Mucosa of stomach (tissue), 1 donor: Measurements from ENCODE around the gene AP2M1.
"Not testable (repeated sequence)": the region's sequence is repeated elsewhere in the genome, so short reads cannot be mapped to it uniquely, and the experiment has no call there.

Experiments
- H3K27me3 ChIP-seq: one replicate; pipeline ENCODE4 v1.7.0; 2013; ENCODE audit warnings: mild to moderate bottlenecking, low read length; ENCODE audit not compliant: control insufficient read depth, insufficient read depth
- H3K36me3 ChIP-seq: one replicate; pipeline ENCODE4 v1.7.0; 2013; ENCODE audit warnings: low read length; ENCODE audit not compliant: control insufficient read depth, insufficient read depth
- H3K4me1 ChIP-seq: one replicate; pipeline ENCODE4 v1.7.0; 2013; ENCODE audit warnings: mild to moderate bottlenecking, low read length; ENCODE audit not compliant: control insufficient read depth, insufficient read depth
- H3K4me3 ChIP-seq: one replicate; pipeline ENCODE4 v1.7.0; 2013; ENCODE audit warnings: low read length
- H3K9ac ChIP-seq: one replicate; pipeline ENCODE4 v1.7.0; 2013; ENCODE audit warnings: mild to moderate bottlenecking, low read length, moderate library complexity
- H3K9me3 ChIP-seq: one replicate; pipeline ENCODE4 v1.7.0; 2013; ENCODE audit warnings: mild to moderate bottlenecking, low read length, moderate library complexity; ENCODE audit not compliant: control insufficient read depth
- donor health status: Pancreatic carcinoma.

AP2M1 gene

GRCh38 chr3:184144505-184144904, 30.1 kb upstream of the AP2M1 start:
- H3K9ac ChIP-seq, result no peak overlapping the region
- no peaks in the 10 kb centered on the region for H3K9me3 ChIP-seq
- H3K4me1 ChIP-seq, result no peaks in the 10 kb centered on the region
- no peaks in the 10 kb centered on the region for H3K27me3 ChIP-seq
- no peak overlapping the region for H3K4me3 ChIP-seq
- peaks cover 10% of the 10 kb centered on the region for H3K36me3 ChIP-seq

DNA sequence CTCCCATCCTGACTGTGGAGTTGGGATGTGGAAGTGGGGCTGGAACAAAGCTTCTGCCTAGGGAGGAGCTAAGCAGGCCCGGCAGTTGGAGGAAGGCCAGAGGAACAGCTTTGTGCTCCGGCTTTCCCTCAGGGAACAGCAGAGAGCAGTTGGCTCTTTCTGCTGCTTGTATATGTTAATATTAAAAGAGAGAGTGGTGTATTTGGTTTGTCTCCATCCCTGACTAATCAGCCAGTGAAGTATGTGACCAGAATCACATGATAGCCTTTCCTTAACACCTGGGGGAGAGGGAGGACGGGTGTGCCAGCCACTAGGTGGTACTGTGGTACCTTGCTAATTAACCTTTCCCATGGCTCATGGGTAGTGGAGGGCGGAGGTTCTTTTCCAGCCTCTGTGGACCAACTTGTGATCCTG, 29.5 kb upstream of the AP2M1 start:
- no peak overlapping the region for H3K9ac ChIP-seq
- H3K36me3 ChIP-seq, result peaks cover 10% of the 10 kb centered on the region
- no peaks in the 10 kb centered on the region for H3K27me3 ChIP-seq
- H3K9me3 ChIP-seq, result no peaks in the 10 kb centered on the region
- H3K4me3 ChIP-seq, result no peak overlapping the region
- H3K4me1 ChIP-seq, result no peaks in the 10 kb centered on the region

DNA sequence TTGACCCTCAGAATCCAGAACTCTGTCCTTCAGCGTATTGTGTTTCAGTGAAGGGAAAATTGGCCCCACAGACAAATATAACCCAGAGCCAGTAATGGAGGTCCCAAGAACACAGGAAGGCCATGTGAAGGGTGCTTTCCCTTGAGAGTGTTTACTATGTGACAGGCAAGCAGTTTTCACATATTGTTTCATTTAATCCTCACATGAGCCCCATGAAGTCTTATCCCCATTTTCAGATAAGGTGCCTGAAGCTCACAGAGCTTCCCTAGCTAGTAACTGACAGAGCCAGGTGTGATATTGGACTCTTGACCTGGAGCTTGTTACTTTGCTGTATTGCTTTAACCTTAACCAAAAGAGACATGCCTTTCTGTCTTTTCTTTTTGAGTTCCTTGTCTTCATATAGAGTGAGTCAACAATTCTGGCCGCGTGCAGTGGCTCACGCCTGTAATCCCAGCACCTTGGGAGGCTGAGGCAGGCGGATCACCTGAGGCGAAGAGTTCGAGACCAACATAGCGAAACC, 28.8 kb upstream of the AP2M1 start:
- H3K9ac ChIP-seq, result no peak overlapping the region
- H3K27me3 ChIP-seq, result no peaks in the 10 kb centered on the region
- H3K4me1 ChIP-seq, result no peaks in the 10 kb centered on the region
- H3K9me3 ChIP-seq, result no peaks in the 10 kb centered on the region
- peaks cover 10% of the 10 kb centered on the region for H3K36me3 ChIP-seq
- H3K4me3 ChIP-seq, result no peak overlapping the region

GRCh38 chr3:184148076-184148475, 26.6 kb upstream of the AP2M1 start:
- peaks cover 10% of the 10 kb centered on the region for H3K36me3 ChIP-seq
- H3K9ac ChIP-seq, result no peak overlapping the region
- H3K4me1 ChIP-seq, result no peaks in the 10 kb centered on the region
- H3K4me3 ChIP-seq, result no peak overlapping the region
- H3K9me3 ChIP-seq, result no peaks in the 10 kb centered on the region
- H3K27me3 ChIP-seq, result no peaks in the 10 kb centered on the region

DNA sequence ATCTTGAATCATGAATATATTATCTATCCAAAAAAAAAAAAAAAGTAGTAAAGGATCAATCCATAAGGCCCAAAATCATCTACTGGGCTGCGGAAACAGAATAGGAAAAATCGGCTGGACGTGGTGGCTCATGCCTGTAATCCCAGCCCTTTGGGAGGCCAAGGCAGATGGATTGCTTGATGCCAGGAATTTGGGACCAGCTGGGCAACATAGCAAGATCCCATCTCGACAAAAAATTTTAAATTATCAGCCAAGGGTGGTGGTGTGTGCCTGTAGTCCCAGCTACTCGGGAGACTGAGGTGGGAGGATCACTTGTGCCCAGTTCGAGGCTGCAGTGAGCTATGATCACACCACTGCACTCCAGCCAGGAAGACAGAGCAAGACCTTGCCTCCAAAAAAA, 25.5 kb upstream of the AP2M1 start:
- no peak overlapping the region for H3K4me3 ChIP-seq
- H3K27me3 ChIP-seq, result no peaks in the 10 kb centered on the region
- no peak overlapping the region for H3K9ac ChIP-seq
- no peaks in the 10 kb centered on the region for H3K9me3 ChIP-seq
- peaks cover 4% of the 10 kb centered on the region for H3K36me3 ChIP-seq
- H3K4me1 ChIP-seq, result no peaks in the 10 kb centered on the region

DNA sequence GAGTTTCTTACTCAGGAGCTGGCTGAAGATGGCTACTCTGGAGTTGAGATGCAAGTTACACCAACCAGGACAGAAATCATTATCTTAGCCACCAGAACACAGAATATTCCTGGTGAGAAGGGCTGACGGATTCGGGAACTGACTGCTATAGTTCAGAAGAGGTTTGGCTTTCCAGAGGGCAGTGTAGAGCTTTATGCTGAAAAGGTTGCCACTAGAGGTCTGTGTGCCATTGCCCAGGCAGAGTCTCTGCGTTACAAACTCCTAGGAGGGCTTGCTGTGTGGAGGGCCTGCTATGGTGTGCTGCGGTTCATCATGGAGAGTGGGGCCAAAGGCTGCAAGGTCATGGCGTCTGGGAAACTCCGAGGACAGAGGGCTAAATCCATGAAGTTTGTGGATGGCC, 24.9 kb upstream of the AP2M1 start:
- H3K4me3 ChIP-seq, H3K9me3 ChIP-seq, H3K27me3 ChIP-seq, H3K4me1 ChIP-seq, H3K36me3 ChIP-seq, H3K9ac ChIP-seq: not testable (repeated sequence)

GRCh38 chr3:184154885-184155643, 19.6 kb upstream of the AP2M1 start, which contains the start of gene DVL3:
Gene DVL3, plus strand, starts transcription at chr3:184155377. Its CDS starts 259 bp downstream, at chr3:184155636.
- H3K4me1 ChIP-seq, result peaks cover 23% of the 10 kb centered on the region
- peak within 1 kb of the TSS; percentile 93 for H3K4me3 ChIP-seq
- H3K9ac ChIP-seq, result peak within 1 kb of the TSS; percentile 93
- H3K36me3 ChIP-seq, result no peaks in the 10 kb centered on the region
- no peaks in the 10 kb centered on the region for H3K9me3 ChIP-seq
- H3K27me3 ChIP-seq, result no peaks in the 10 kb centered on the region

DNA sequence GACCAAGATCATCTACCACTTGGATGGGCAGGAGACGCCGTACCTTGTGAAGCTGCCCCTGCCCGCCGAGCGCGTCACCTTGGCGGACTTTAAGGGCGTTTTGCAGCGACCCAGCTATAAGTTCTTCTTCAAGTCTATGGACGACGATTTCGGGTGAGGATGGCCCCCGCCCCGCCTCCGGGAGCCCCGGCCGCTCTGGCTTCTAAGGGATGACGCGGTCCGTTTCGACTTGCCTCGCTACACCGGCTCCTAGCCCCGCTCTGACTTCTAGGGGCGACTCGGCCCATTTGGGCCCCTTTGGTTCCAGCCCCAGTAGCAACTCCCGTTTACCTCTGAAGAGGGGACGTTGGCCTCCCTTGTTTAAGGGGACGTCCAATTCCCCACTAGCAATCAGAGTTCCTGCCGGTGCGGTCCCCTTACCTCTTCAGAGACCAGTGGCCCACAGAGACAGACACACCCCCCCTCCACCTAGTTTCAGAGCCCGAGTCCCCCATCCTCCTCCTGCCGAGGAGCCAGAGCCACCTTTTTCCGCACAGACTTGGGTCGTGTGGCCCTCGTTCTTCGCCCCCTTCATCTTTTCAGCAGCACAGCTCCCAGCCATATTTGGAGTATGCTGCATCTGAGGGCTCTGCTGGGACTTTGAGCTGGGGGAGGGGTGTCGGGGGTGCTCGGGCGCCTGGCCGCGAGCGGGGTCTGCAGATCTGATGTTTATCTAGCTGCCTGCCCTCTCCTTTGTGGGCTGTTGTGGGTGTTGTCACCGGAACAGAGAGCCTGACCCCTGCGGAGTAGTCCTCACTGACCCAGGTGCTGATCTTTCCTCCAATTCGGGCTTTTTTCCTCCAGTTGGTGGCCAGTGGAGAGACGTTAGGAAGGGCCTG, 18.8 kb upstream of the AP2M1 start:
- H3K9me3 ChIP-seq, result no peaks in the 10 kb centered on the region
- H3K4me1 ChIP-seq, result peaks cover 23% of the 10 kb centered on the region
- H3K27me3 ChIP-seq, result no peaks in the 10 kb centered on the region
- peak overlapping the region; percentile 93 for H3K9ac ChIP-seq
- peak overlapping the region; percentile 93 for H3K4me3 ChIP-seq
- H3K36me3 ChIP-seq, result no peaks in the 10 kb centered on the region

DNA sequence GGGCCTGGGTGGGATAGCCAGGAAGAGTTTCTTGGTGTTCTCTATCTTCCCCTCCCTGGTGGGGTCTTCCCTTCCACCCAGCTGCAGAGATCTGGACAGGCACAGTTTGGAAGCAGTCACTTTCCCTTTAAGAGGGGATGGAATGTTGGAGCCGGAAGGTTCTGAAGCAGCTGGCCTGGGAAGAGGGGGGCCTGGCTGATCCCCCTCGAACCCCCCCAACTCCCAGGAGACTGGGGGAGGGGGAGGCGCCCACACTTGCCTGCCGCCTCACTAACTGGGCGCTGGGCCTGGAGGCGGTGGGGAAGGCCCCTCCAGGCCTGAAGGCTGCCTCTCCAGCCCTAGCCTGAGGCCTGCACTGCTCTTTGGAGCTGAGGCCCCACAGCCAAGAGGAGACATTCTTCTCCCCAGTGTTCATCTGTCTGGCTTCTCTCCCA, 18.1 kb upstream of the AP2M1 start:
- Histone ChIP-seq H3K36me3 (no peaks in the 10 kb centered on the region), H3K4me3 (peak overlapping the region; percentile 93), H3K9ac (peak overlapping the region; percentile 93), H3K27me3 (no peaks in the 10 kb centered on the region), H3K9me3 (no peaks in the 10 kb centered on the region), H3K4me1 (peaks cover 23% of the 10 kb centered on the region)

- Histone ChIP-seq H3K9ac (peak overlapping the region; percentile 93), H3K4me3 (peak overlapping the region; percentile 93)
Observed at GRCh38 chr3:184157206-184157605, 17.4 kb upstream of the AP2M1 start.

GRCh38 chr3:184158404-184158803, 16.3 kb upstream of the AP2M1 start:
- Histone ChIP-seq H3K9me3 (no peaks in the 10 kb centered on the region), H3K4me1 (peaks cover 23% of the 10 kb centered on the region), H3K4me3 (no peak overlapping the region), H3K36me3 (no peaks in the 10 kb centered on the region), H3K9ac (no peak overlapping the region), H3K27me3 (no peaks in the 10 kb centered on the region)

More at GRCh38 chr3:184157206-184157605, 17.4 kb upstream of the AP2M1 start:
- H3K4me1 ChIP-seq, result peaks cover 23% of the 10 kb centered on the region
- H3K36me3 ChIP-seq, result no peaks in the 10 kb centered on the region
- H3K9me3 ChIP-seq, result no peaks in the 10 kb centered on the region
- no peaks in the 10 kb centered on the region for H3K27me3 ChIP-seq

DNA sequence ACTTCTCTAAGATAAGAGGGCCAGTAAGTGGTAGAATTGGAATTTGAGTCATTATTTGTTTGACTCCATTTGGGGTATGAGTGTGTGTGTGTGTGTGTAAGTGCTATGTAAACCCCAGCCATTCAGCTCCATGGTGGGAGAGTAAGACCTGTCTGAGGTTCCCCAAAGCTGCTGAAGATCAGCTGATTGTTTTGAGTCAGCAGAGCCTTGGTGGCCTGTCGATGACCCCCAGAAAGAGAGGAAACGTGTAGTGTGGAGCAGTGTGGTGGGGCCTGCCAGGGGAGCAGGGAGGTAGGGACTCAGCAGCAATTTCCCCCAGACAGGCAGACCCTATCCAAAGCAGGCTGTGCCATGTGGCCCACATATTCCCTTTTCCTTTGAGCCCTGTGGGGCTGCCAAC, 14.2 kb upstream of the AP2M1 start:
- H3K4me3 ChIP-seq, result no peak overlapping the region
- H3K9ac ChIP-seq, result no peak overlapping the region
- peaks cover 17% of the 10 kb centered on the region for H3K4me1 ChIP-seq
- no peaks in the 10 kb centered on the region for H3K9me3 ChIP-seq
- H3K27me3 ChIP-seq, result no peaks in the 10 kb centered on the region
- H3K36me3 ChIP-seq, result peaks cover 13% of the 10 kb centered on the region
